Measurements from ENCODE around the gene TRIM2.

The TRIM2 gene

DNA sequence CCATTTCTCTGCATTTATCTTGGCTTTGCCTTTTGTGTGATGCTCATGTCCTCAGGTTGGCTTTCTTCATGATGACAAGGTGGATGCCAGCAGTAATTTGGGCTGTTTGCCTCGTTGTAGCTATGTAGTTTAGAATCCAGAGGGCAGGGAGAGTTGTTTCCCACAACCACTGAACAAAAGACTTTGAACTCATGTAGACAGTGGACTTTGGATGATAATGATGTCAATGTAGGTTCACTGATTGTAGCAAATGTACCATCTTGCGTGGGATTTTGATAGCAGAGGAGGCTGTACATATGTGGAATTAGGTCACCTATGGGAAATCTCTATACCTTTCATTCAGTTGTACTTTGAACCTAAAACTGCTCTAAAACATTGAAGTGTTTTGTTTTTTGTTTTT is 181.5 kb downstream of the TRIM2 start:
- Histone ChIP-seq H3K4me3 (replicated peaks; ENCODE audit: insufficient read depth, low read length) (no peak overlapping the region), H3K27ac (replicated peaks) (no peak overlapping the region), H3K27me3 (ENCODE audit: insufficient read depth, poor library complexity, severe bottlenecking) (no peaks in the 10 kb centered on the region)
- TF ChIP-seq, protein P1, sequence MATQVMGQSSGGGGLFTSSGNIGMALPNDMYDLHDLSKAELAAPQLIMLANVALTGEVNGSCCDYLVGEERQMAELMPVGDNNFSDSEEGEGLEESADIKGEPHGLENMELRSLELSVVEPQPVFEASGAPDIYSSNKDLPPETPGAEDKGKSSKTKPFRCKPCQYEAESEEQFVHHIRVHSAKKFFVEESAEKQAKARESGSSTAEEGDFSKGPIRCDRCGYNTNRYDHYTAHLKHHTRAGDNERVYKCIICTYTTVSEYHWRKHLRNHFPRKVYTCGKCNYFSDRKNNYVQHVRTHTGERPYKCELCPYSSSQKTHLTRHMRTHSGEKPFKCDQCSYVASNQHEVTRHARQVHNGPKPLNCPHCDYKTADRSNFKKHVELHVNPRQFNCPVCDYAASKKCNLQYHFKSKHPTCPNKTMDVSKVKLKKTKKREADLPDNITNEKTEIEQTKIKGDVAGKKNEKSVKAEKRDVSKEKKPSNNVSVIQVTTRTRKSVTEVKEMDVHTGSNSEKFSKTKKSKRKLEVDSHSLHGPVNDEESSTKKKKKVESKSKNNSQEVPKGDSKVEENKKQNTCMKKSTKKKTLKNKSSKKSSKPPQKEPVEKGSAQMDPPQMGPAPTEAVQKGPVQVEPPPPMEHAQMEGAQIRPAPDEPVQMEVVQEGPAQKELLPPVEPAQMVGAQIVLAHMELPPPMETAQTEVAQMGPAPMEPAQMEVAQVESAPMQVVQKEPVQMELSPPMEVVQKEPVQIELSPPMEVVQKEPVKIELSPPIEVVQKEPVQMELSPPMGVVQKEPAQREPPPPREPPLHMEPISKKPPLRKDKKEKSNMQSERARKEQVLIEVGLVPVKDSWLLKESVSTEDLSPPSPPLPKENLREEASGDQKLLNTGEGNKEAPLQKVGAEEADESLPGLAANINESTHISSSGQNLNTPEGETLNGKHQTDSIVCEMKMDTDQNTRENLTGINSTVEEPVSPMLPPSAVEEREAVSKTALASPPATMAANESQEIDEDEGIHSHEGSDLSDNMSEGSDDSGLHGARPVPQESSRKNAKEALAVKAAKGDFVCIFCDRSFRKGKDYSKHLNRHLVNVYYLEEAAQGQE (IDR thresholded peaks at IDR 0.05; ENCODE audit: insufficient replicate concordance, low read depth) = no peak
- DNase-seq (ENCODE audit: low read depth in 1 of 2, low spot score in 1 of 2) = no peak

DNA sequence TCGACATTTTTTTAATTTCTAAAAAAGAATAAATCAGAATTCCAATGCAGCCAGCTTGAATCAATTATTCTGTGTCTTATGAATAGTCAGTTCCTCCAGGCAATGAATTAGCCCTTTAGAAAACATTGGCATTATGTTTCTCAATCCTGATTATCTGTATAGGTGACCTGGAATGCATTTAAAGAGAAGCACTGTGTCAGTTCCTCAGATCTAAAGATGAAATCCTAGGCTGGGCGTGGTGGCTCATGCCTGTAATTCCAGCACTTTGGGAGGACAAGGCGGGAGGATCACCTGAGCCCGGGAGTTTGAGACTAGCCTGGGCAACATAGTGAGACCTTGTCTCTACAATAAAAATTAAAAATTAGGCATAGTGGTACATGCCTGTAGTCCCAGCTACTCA is 183.7 kb downstream of the TRIM2 start:
- no peak overlapping the region for H3K27ac ChIP-seq (replicated peaks)
- H3K27me3 ChIP-seq (ENCODE audit: insufficient read depth, poor library complexity, severe bottlenecking) = no peaks in the 10 kb centered on the region
- TF ChIP-seq POLR2AphosphoS5 (IDR thresholded peaks at IDR 0.05; ENCODE audit: low read depth) = no peak
- TF ChIP-seq, protein P2, sequence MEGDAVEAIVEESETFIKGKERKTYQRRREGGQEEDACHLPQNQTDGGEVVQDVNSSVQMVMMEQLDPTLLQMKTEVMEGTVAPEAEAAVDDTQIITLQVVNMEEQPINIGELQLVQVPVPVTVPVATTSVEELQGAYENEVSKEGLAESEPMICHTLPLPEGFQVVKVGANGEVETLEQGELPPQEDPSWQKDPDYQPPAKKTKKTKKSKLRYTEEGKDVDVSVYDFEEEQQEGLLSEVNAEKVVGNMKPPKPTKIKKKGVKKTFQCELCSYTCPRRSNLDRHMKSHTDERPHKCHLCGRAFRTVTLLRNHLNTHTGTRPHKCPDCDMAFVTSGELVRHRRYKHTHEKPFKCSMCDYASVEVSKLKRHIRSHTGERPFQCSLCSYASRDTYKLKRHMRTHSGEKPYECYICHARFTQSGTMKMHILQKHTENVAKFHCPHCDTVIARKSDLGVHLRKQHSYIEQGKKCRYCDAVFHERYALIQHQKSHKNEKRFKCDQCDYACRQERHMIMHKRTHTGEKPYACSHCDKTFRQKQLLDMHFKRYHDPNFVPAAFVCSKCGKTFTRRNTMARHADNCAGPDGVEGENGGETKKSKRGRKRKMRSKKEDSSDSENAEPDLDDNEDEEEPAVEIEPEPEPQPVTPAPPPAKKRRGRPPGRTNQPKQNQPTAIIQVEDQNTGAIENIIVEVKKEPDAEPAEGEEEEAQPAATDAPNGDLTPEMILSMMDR (IDR thresholded peaks at IDR 0.05; ENCODE audit: insufficient read depth, low read length) = no peak
- no peak for TF ChIP-seq GABPA (IDR thresholded peaks at IDR 0.05; ENCODE audit: low read depth)
- TF ChIP-seq, protein P1 (IDR thresholded peaks at IDR 0.05; ENCODE audit: insufficient replicate concordance, low read depth) = no peak
- no peak for TF ChIP-seq SPI1 (IDR thresholded peaks at IDR 0.05; ENCODE audit: borderline replicate concordance, low read depth)
- H3K4me3 ChIP-seq (replicated peaks; ENCODE audit: insufficient read depth, low read length) = no peak overlapping the region
- DNase-seq (ENCODE audit: low read depth in 1 of 2, low spot score in 1 of 2) = no peak

Data from HL-60 (cell line).